ENCODE data around the gene LASP1NB.

LASP1NB gene

GRCh38 chr17:38925263-38925995, at the start of gene LASP1NB:
LASP1NB (plus strand) TSS chr17:38925614.
- peak in 1 of 2 donors; percentile 9 for DNase-seq (ENCODE audit: low read depth in 2 of 2)

- no peak for DNase-seq (ENCODE audit: low read depth in 2 of 2)
Observed at GRCh38 chr17:38877130-38877851, 48.1 kb upstream of the LASP1NB start.

GRCh38 chr17:38879878-38880665, 45.3 kb upstream of the LASP1NB start:
- DNase-seq (ENCODE audit: low read depth in 2 of 2): no peak

- no peak for DNase-seq (ENCODE audit: low read depth in 2 of 2)
Observed at GRCh38 chr17:38881600-38882191, 43.7 kb upstream of the LASP1NB start.

GRCh38 chr17:38882870-38883269, 42.5 kb upstream of the LASP1NB start:
- DNase-seq (ENCODE audit: low read depth in 2 of 2): no peak

GRCh38 chr17:38883592-38884526, 41.6 kb upstream of the LASP1NB start:
- no peak for DNase-seq (ENCODE audit: low read depth in 2 of 2)

- no peak for DNase-seq (ENCODE audit: low read depth in 2 of 2)
Observed at GRCh38 chr17:38885044-38885727, 40.2 kb upstream of the LASP1NB start.

- DNase-seq (ENCODE audit: low read depth in 2 of 2): no peak
Observed at GRCh38 chr17:38885728-38886642, 39.4 kb upstream of the LASP1NB start.

- no peak for DNase-seq (ENCODE audit: low read depth in 2 of 2)
Observed at GRCh38 chr17:38886643-38887010, 38.8 kb upstream of the LASP1NB start.

- no peak for DNase-seq (ENCODE audit: low read depth in 2 of 2)
Observed at GRCh38 chr17:38888842-38889241, 36.6 kb upstream of the LASP1NB start.

- DNase-seq (ENCODE audit: low read depth in 2 of 2): no peak
Observed at GRCh38 chr17:38889745-38890409, 35.5 kb upstream of the LASP1NB start.

- DNase-seq (ENCODE audit: low read depth in 2 of 2): no peak
Observed at GRCh38 chr17:38890410-38890746, 35.0 kb upstream of the LASP1NB start.

- no peak for DNase-seq (ENCODE audit: low read depth in 2 of 2)
Observed at GRCh38 chr17:38891441-38891840, 34.0 kb upstream of the LASP1NB start.

GRCh38 chr17:38892083-38892482, 33.3 kb upstream of the LASP1NB start:
- no peak for DNase-seq (ENCODE audit: low read depth in 2 of 2)

GRCh38 chr17:38892620-38893019, 32.8 kb upstream of the LASP1NB start:
- DNase-seq (ENCODE audit: low read depth in 2 of 2): no peak

- no peak for DNase-seq (ENCODE audit: low read depth in 2 of 2)
Observed at GRCh38 chr17:38893113-38893512, 32.3 kb upstream of the LASP1NB start.

- no peak for DNase-seq (ENCODE audit: low read depth in 2 of 2)
Observed at GRCh38 chr17:38893607-38894006, 31.8 kb upstream of the LASP1NB start.

- no peak for DNase-seq (ENCODE audit: low read depth in 2 of 2)
Observed at GRCh38 chr17:38894276-38894675, 31.1 kb upstream of the LASP1NB start.

Measured in stimulated activated CD8-positive, alpha-beta memory T cell treated with anti-CD3 and anti-CD28 coated beads, Interleukin-7, amount 100 ng/mL, for 1 hour (primary cell).